ENCODE results near the gene IL18R1.
A peak's percentile ranks its signal among the peaks of the same experiment; 100 is the strongest.
"Not testable (repeated sequence)": the region's sequence is repeated elsewhere in the genome, so short reads cannot be mapped to it uniquely, and the experiment has no call there.

The IL18R1 gene

DNA sequence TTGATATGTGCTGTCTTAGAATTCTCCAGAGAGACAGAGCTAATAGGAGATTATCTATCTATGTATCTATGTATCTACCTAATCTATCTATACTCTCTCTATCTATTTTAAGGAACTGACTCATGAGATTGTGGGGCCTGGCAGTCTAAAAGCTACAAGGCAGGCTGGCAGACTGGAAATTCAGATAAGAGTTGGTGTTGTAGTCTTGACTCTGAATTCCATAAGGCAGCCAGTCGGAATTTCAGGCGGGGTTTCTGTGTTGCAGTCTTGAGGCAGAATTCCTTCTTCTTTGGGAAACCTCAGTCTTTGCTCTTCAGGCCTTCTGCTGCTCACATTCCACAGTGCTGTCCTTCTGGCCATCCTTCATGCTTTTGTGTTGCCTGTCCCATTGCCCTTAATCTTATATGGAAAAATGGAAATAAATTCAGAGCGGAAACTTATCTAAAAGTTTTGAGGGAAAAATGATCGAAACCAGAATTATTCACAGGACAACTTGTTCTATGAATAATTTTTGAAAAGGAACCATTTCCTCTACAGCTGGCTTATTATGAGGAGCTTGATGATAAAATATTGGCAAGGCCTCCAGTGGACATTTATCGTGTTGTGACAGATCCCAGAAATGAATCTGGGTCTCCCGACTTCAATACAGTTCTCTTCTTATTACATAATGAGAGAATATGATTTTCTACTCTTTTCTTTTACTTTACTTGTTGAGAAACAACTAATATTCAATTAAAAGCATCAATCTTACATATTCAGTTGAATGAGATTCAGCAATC lies 33.5 kb upstream of the IL18R1 start:
- Histone ChIP-seq H3K4me1 (ENCODE audit: control insufficient read depth in 5 of 5, insufficient read depth in 5 of 5, low read length in 5 of 5) (no peaks in the 10 kb centered on the region), H3K27ac (ENCODE audit: low read depth, low read length) (no peak overlapping the region), H3K27me3 (ENCODE audit: control insufficient read depth in 5 of 5, insufficient read depth in 4 of 5, low read length in 5 of 5) (peaks cover 0 to 3% (median 0%) of the 10 kb centered on the region in 5 donors), H3K9me3 (ENCODE audit: control insufficient read depth in 5 of 5, low read length in 5 of 5) (no peaks in the 10 kb centered on the region), H3K36me3 (ENCODE audit: control insufficient read depth in 5 of 5, insufficient read depth in 5 of 5, low read length in 5 of 5) (no peaks in the 10 kb centered on the region), H3K4me3 (ENCODE audit: low read depth in 1 of 5, low read length in 5 of 5) (no peak overlapping the region), H3K9ac (ENCODE audit: low read length in 5 of 5) (no peak overlapping the region)

DNA sequence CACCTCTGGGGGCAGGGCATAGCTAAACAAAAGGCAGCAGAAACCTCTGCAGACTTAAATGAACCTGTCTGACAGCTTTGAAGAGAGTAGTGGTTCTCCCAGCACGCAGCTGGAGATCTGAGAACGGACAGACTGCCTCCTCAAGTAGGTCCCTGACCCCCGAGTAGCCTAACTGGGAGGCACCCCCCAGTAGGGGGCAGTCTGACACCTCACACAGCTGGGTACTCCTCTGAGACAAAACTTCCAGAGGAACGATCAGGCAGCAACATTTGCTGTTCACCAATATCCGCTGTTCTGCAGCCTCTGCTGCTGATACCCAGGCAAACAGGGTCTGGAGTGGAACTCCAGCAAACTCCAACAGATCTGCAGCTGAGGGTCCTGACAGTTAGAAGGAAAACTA lies 30.7 kb upstream of the IL18R1 start:
- not testable (repeated sequence) for H3K27me3 ChIP-seq (ENCODE audit: control insufficient read depth in 5 of 5, insufficient read depth in 4 of 5, low read length in 5 of 5); H3K4me3 ChIP-seq (ENCODE audit: low read depth in 1 of 5, low read length in 5 of 5); H3K9ac ChIP-seq (ENCODE audit: low read length in 5 of 5); H3K27ac ChIP-seq (ENCODE audit: low read depth, low read length); H3K36me3 ChIP-seq (ENCODE audit: control insufficient read depth in 5 of 5, insufficient read depth in 5 of 5, low read length in 5 of 5); H3K9me3 ChIP-seq (ENCODE audit: control insufficient read depth in 5 of 5, low read length in 5 of 5); H3K4me1 ChIP-seq (ENCODE audit: control insufficient read depth in 5 of 5, insufficient read depth in 5 of 5, low read length in 5 of 5)

DNA sequence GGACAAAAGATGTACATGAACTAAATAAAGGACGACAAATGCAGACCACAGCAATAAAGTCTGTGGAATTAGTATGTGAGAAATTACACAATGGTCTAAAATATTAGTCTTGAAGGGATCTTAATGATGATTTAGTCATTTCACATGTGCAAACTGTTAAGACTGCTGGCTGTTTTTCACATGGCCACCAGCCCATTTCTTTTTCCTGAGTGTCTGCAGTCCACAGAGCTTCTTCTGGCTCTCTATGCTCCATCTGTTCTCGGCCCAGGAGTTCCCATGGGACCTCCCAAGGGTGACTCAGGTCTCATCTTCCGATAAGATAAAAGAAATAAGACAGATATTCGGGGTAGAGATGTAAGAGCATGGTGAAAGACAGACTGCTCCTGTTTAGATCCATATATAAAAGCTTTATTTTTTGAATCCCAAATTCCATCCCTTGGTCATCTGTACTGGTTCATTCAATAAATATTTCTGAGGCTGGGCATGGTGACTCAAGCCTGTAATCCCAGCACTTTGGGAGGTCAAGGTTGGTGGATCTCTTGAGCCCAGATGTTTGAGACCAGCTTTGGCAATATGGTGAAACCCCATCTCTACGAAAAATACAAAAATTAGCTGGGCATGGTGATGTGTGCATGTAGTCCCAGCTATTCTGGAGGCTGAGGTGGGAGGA lies 24.1 kb upstream of the IL18R1 start:
- Histone ChIP-seq H3K9ac (ENCODE audit: low read length in 5 of 5) (no peak overlapping the region), H3K27me3 (ENCODE audit: control insufficient read depth in 5 of 5, insufficient read depth in 4 of 5, low read length in 5 of 5) (no peaks in the 10 kb centered on the region), H3K9me3 (ENCODE audit: control insufficient read depth in 5 of 5, low read length in 5 of 5) (peaks cover 0 to 2% (median 0%) of the 10 kb centered on the region in 5 donors), H3K4me3 (ENCODE audit: low read depth in 1 of 5, low read length in 5 of 5) (no peak overlapping the region), H3K4me1 (ENCODE audit: control insufficient read depth in 5 of 5, insufficient read depth in 5 of 5, low read length in 5 of 5) (peaks cover 2 to 5% (median 4%) of the 10 kb centered on the region in 5 donors), H3K36me3 (ENCODE audit: control insufficient read depth in 5 of 5, insufficient read depth in 5 of 5, low read length in 5 of 5) (no peaks in the 10 kb centered on the region), H3K27ac (ENCODE audit: low read depth, low read length) (no peak overlapping the region)

- Histone ChIP-seq H3K4me1 (ENCODE audit: control insufficient read depth in 5 of 5, insufficient read depth in 5 of 5, low read length in 5 of 5) (peaks cover 5 to 11% (median 9%) of the 10 kb centered on the region in 5 donors), H3K36me3 (ENCODE audit: control insufficient read depth in 5 of 5, insufficient read depth in 5 of 5, low read length in 5 of 5) (no peaks in the 10 kb centered on the region), H3K27ac (ENCODE audit: low read depth, low read length) (no peak overlapping the region), H3K9ac (ENCODE audit: low read length in 5 of 5) (no peak overlapping the region), H3K27me3 (ENCODE audit: control insufficient read depth in 5 of 5, insufficient read depth in 4 of 5, low read length in 5 of 5) (no peaks in the 10 kb centered on the region), H3K4me3 (ENCODE audit: low read depth in 1 of 5, low read length in 5 of 5) (no peak overlapping the region), H3K9me3 (ENCODE audit: control insufficient read depth in 5 of 5, low read length in 5 of 5) (peaks cover 0 to 2% (median 0%) of the 10 kb centered on the region in 5 donors)
These were observed 21.1 kb upstream of the IL18R1 start for GRCh38 chr2:102334486-102334885.

- Histone ChIP-seq H3K36me3 (ENCODE audit: control insufficient read depth in 5 of 5, insufficient read depth in 5 of 5, low read length in 5 of 5) (no peaks in the 10 kb centered on the region), H3K27me3 (ENCODE audit: control insufficient read depth in 5 of 5, insufficient read depth in 4 of 5, low read length in 5 of 5) (no peaks in the 10 kb centered on the region), H3K9me3 (ENCODE audit: control insufficient read depth in 5 of 5, low read length in 5 of 5) (peaks cover 0 to under 1% (median 0%) of the 10 kb centered on the region in 5 donors), H3K27ac (ENCODE audit: low read depth, low read length) (peak overlapping the region; percentile 45), H3K4me3 (ENCODE audit: low read depth in 1 of 5, low read length in 5 of 5) (no peak overlapping the region), H3K9ac (ENCODE audit: low read length in 5 of 5) (no peak overlapping the region), H3K4me1 (ENCODE audit: control insufficient read depth in 5 of 5, insufficient read depth in 5 of 5, low read length in 5 of 5) (peaks cover 5 to 11% (median 9%) of the 10 kb centered on the region in 5 donors)
These were observed 19.7 kb upstream of the IL18R1 start for GRCh38 chr2:102335871-102336366.

- no peaks in the 10 kb centered on the region for H3K9me3 ChIP-seq (ENCODE audit: control insufficient read depth in 5 of 5, low read length in 5 of 5)
- H3K27me3 ChIP-seq (ENCODE audit: control insufficient read depth in 5 of 5, insufficient read depth in 4 of 5, low read length in 5 of 5), result no peaks in the 10 kb centered on the region
- H3K36me3 ChIP-seq (ENCODE audit: control insufficient read depth in 5 of 5, insufficient read depth in 5 of 5, low read length in 5 of 5), result no peaks in the 10 kb centered on the region
- H3K9ac ChIP-seq (ENCODE audit: low read length in 5 of 5), result peak overlapping the region in 1 of 5 donors; percentile 37
- peak overlapping the region; percentile 45 for H3K27ac ChIP-seq (ENCODE audit: low read depth, low read length)
- peak overlapping the region in 2 of 5 donors; percentile 38 to 39 for H3K4me3 ChIP-seq (ENCODE audit: low read depth in 1 of 5, low read length in 5 of 5)
- H3K4me1 ChIP-seq (ENCODE audit: control insufficient read depth in 5 of 5, insufficient read depth in 5 of 5, low read length in 5 of 5), result peaks cover 5 to 11% (median 9%) of the 10 kb centered on the region in 5 donors
These were observed 19.1 kb upstream of the IL18R1 start for GRCh38 chr2:102336502-102336945.

DNA sequence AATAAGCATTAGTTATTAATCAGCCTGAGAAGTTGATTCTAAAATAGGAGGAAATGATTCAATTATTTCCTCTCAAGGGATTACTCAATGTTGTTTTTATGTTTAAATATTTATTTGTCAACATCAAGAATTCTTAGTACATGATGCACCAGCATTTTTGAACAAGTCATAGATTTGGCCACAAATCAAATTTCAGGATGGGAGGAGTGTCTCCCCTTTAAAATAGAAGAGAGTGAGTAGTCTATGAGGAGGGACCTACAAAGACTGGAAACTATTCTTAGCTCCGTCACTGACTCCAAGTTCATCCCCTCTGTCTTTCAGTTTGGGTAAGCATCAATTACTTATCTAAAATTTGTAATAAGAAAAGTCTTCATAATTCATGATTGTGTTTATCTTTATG lies 18.6 kb upstream of the IL18R1 start:
- no peaks in the 10 kb centered on the region for H3K9me3 ChIP-seq (ENCODE audit: control insufficient read depth in 5 of 5, low read length in 5 of 5)
- H3K4me3 ChIP-seq (ENCODE audit: low read depth in 1 of 5, low read length in 5 of 5), result peak overlapping the region in 2 of 5 donors; percentile 38 to 39
- H3K4me1 ChIP-seq (ENCODE audit: control insufficient read depth in 5 of 5, insufficient read depth in 5 of 5, low read length in 5 of 5), result peaks cover 5 to 11% (median 9%) of the 10 kb centered on the region in 5 donors
- H3K27me3 ChIP-seq (ENCODE audit: control insufficient read depth in 5 of 5, insufficient read depth in 4 of 5, low read length in 5 of 5), result no peaks in the 10 kb centered on the region
- peak overlapping the region in 1 of 5 donors; percentile 37 for H3K9ac ChIP-seq (ENCODE audit: low read length in 5 of 5)
- no peaks in the 10 kb centered on the region for H3K36me3 ChIP-seq (ENCODE audit: control insufficient read depth in 5 of 5, insufficient read depth in 5 of 5, low read length in 5 of 5)
- H3K27ac ChIP-seq (ENCODE audit: low read depth, low read length), result peak overlapping the region; percentile 45

GRCh38 chr2:102337481-102338386 lies 17.9 kb upstream of the IL18R1 start:
- no peak overlapping the region for H3K27ac ChIP-seq (ENCODE audit: low read depth, low read length)
- no peaks in the 10 kb centered on the region for H3K36me3 ChIP-seq (ENCODE audit: control insufficient read depth in 5 of 5, insufficient read depth in 5 of 5, low read length in 5 of 5)
- no peak overlapping the region for H3K4me3 ChIP-seq (ENCODE audit: low read depth in 1 of 5, low read length in 5 of 5)
- H3K4me1 ChIP-seq (ENCODE audit: control insufficient read depth in 5 of 5, insufficient read depth in 5 of 5, low read length in 5 of 5), result peaks cover 5 to 11% (median 9%) of the 10 kb centered on the region in 5 donors
- no peaks in the 10 kb centered on the region for H3K27me3 ChIP-seq (ENCODE audit: control insufficient read depth in 5 of 5, insufficient read depth in 4 of 5, low read length in 5 of 5)
- no peaks in the 10 kb centered on the region for H3K9me3 ChIP-seq (ENCODE audit: control insufficient read depth in 5 of 5, low read length in 5 of 5)
- no peak overlapping the region for H3K9ac ChIP-seq (ENCODE audit: low read length in 5 of 5)

- Histone ChIP-seq H3K27me3 (ENCODE audit: control insufficient read depth in 5 of 5, insufficient read depth in 4 of 5, low read length in 5 of 5) (no peaks in the 10 kb centered on the region), H3K9me3 (ENCODE audit: control insufficient read depth in 5 of 5, low read length in 5 of 5) (no peaks in the 10 kb centered on the region), H3K9ac (ENCODE audit: low read length in 5 of 5) (no peak overlapping the region), H3K4me3 (ENCODE audit: low read depth in 1 of 5, low read length in 5 of 5) (no peak overlapping the region), H3K36me3 (ENCODE audit: control insufficient read depth in 5 of 5, insufficient read depth in 5 of 5, low read length in 5 of 5) (no peaks in the 10 kb centered on the region), H3K4me1 (ENCODE audit: control insufficient read depth in 5 of 5, insufficient read depth in 5 of 5, low read length in 5 of 5) (peaks cover 5 to 11% (median 9%) of the 10 kb centered on the region in 5 donors), H3K27ac (ENCODE audit: low read depth, low read length) (no peak overlapping the region)
These were observed 14.8 kb upstream of the IL18R1 start for GRCh38 chr2:102340778-102341177.

Data from subcutaneous abdominal adipose tissue (tissue), 5 donors.